ENCODE measurements around the gene TCF25. TPM values are rescaled to one million over a fixed set of nuclear protein-coding genes. Genes with fewer than 3 reads are reported as not detected.

Gene TCF25
- total RNA-seq, 1 experiment from 2014 or later, result 196 TPM

DNA sequence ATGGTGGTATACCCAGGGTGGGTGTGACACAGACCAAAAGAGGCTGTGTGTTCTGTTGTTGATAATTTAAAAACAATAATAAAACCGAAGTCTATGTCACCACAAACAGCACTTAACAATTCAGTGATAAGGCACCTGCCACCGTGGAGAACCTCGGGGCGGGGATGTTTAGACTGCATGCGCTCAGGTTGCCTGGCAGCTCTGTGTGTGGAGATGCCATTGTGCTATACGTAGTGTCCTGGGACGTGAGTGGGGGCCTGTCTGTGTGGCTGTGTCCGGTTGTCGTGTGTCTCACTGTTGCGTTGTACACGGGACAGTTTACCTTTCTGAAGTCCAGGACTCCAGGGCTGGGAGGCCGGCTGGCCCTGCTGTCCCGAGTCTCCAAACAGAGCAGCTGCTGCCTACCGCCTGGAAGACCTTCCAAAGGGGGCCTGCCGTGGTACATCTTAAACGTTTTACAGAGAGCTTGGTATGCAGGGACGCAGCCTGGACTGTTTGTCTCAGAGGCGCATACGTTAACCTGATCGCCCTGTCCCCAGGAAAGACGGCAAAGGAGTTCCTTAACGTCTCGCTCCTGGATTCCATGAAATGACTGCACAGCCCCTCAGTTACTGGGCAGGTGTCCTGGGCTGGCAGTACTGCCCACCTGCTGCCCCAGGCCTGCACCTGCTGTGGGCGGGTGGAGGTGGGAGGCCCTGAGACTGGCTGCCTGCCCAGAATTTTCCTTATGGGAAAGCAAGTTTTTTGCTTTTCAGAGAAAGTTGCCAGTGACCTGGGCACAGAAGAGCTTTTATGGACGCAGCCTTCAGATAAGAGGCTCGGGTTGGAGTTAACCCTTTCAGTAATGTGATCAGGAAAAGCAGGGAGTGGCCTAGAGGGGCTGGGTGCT is 26.1 kb upstream of the TCF25 start:
- CTCF ChIA-PET, result no interaction called here

DNA sequence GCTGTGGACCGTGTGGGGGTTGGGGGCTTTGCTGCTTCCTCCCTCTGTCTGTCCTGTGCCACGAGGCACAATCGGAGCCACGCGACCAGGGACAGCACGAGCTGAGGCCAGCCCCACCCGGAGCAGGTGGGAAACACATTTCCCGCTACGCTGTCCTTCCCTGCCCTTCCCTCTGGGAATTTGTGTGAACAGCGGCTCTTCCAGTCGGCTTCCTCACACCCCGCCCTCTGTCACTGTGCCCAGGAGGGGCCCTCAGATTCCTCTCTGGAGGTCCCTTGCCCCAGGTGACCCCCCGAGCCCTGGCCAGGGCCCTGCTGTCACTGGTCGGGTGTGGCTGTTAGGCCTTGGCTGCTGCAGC is 25.5 kb upstream of the TCF25 start:
- BruUV-seq (replicated peaks), result no TSS peak
- DNase-seq, result no peak
- Mint-ChIP-seq H3K36me3 (ENCODE audit: insufficient read depth, unreplicated experiment) (peaks cover 11% of the 10 kb centered on the region), H3K9me3 (ENCODE audit: unreplicated experiment) (no peaks in the 10 kb centered on the region), H3K27me3 (ENCODE audit: insufficient read depth, unreplicated experiment) (no peaks in the 10 kb centered on the region), H3K4me3 (ENCODE audit: unreplicated experiment) (no peak overlapping the region), H3K4me1 (ENCODE audit: low read depth, unreplicated experiment) (peaks cover 7% of the 10 kb centered on the region), H3K27ac (ENCODE audit: unreplicated experiment) (no peak overlapping the region)
- Histone ChIP-seq H3K36me3 (ENCODE audit: control insufficient read depth, insufficient read depth, low read length) (peaks cover 1% of the 10 kb centered on the region; the same call in 1 of the 2 replicates), H3K4me1 (peaks cover 12% of the 10 kb centered on the region), H3K4me3 (ENCODE audit: low read depth, low read length) (no peak overlapping the region), H3K9me3 (no peaks in the 10 kb centered on the region), H3K27me3 (replicated peaks; ENCODE audit: control insufficient read depth, insufficient read depth, low read length) (no peaks in the 10 kb centered on the region)
- CTCF ChIA-PET, result no interaction called here
- POLR2A ChIA-PET, result no interaction called here
- no peak for TF ChIP-seq CTCF (IDR thresholded peaks at IDR 0.05; ENCODE audit: insufficient read depth in 1 of 2, low read depth in 1 of 2, low read length in 1 of 2, severe bottlenecking in 1 of 2, unreplicated experiment in 1 of 2)
- intact Hi-C loops (cut with micrococcal nuclease; ENCODE audit: unreplicated experiment), result no loop called here

More for the DNA sequence above, 26.1 kb upstream of the TCF25 start:
- Histone ChIP-seq H3K4me1 (peaks cover 12% of the 10 kb centered on the region), H3K27me3 (replicated peaks; ENCODE audit: control insufficient read depth, insufficient read depth, low read length) (no peaks in the 10 kb centered on the region), H3K36me3 (ENCODE audit: control insufficient read depth, insufficient read depth, low read length) (peaks cover 1% of the 10 kb centered on the region; the same call in 1 of the 2 replicates), H3K9me3 (no peaks in the 10 kb centered on the region), H3K4me3 (ENCODE audit: low read depth, low read length) (no peak overlapping the region)
- Mint-ChIP-seq H3K4me1 (ENCODE audit: low read depth, unreplicated experiment) (peaks cover 7% of the 10 kb centered on the region), H3K27ac (ENCODE audit: unreplicated experiment) (no peak overlapping the region), H3K36me3 (ENCODE audit: insufficient read depth, unreplicated experiment) (peaks cover 11% of the 10 kb centered on the region), H3K9me3 (ENCODE audit: unreplicated experiment) (no peaks in the 10 kb centered on the region), H3K27me3 (ENCODE audit: insufficient read depth, unreplicated experiment) (no peaks in the 10 kb centered on the region), H3K4me3 (ENCODE audit: unreplicated experiment) (no peak overlapping the region)
- POLR2A ChIA-PET, result no interaction called here
- no TSS peak for BruUV-seq (replicated peaks)
- TF ChIP-seq CTCF (IDR thresholded peaks at IDR 0.05; ENCODE audit: insufficient read depth in 1 of 2, low read depth in 1 of 2, low read length in 1 of 2, severe bottlenecking in 1 of 2, unreplicated experiment in 1 of 2), result no peak
- intact Hi-C loops (cut with micrococcal nuclease; ENCODE audit: unreplicated experiment), result no loop called here
- DNase-seq, result no peak

GRCh38 chr16:89848974-89849373 is 24.4 kb upstream of the TCF25 start:
- Histone ChIP-seq H3K9me3 (no peaks in the 10 kb centered on the region), H3K27me3 (replicated peaks; ENCODE audit: control insufficient read depth, insufficient read depth, low read length) (no peaks in the 10 kb centered on the region), H3K36me3 (ENCODE audit: control insufficient read depth, insufficient read depth, low read length) (peaks cover 1% of the 10 kb centered on the region), H3K4me1 (peaks cover 12% of the 10 kb centered on the region), H3K4me3 (ENCODE audit: low read depth, low read length) (no peak overlapping the region)
- no peaks in the 10 kb centered on the region for H3K9me3 Mint-ChIP-seq (ENCODE audit: unreplicated experiment)
- no TSS peak for BruUV-seq (replicated peaks)
- POLR2A ChIA-PET, result no interaction called here
- H3K27me3 Mint-ChIP-seq (ENCODE audit: insufficient read depth, unreplicated experiment), result no peaks in the 10 kb centered on the region
- H3K4me3 Mint-ChIP-seq (ENCODE audit: unreplicated experiment), result no peak overlapping the region
- H3K4me1 Mint-ChIP-seq (ENCODE audit: low read depth, unreplicated experiment), result peaks cover 7% of the 10 kb centered on the region
- intact Hi-C loops (cut with micrococcal nuclease; ENCODE audit: unreplicated experiment), result no loop called here
- H3K27ac Mint-ChIP-seq (ENCODE audit: unreplicated experiment), result no peak overlapping the region
- H3K36me3 Mint-ChIP-seq (ENCODE audit: insufficient read depth, unreplicated experiment), result peaks cover 11% of the 10 kb centered on the region
- no peak for DNase-seq
- TF ChIP-seq CTCF (IDR thresholded peaks at IDR 0.05; ENCODE audit: insufficient read depth in 1 of 2, low read depth in 1 of 2, low read length in 1 of 2, severe bottlenecking in 1 of 2, unreplicated experiment in 1 of 2), result no peak
- CTCF ChIA-PET, result no interaction called here

All from Caco-2 (cell line).